HG02840 (cell line): ENCODE data around the gene CD59.
"Not testable (repeated sequence)": the region's sequence is repeated elsewhere in the genome, so short reads cannot be mapped to it uniquely, and the experiment has no call there.

Source experiments
- ATAC-seq: cut with Tn5 transposase; IDR thresholded peaks from one replicate; pipeline ENCODE4 v1.9.1; 2021; ENCODE audit warnings: mild to moderate bottlenecking, moderate library complexity, moderate number of reproducible peaks; ENCODE audit not compliant: unreplicated experiment, low FRiP score

The CD59 gene

DNA sequence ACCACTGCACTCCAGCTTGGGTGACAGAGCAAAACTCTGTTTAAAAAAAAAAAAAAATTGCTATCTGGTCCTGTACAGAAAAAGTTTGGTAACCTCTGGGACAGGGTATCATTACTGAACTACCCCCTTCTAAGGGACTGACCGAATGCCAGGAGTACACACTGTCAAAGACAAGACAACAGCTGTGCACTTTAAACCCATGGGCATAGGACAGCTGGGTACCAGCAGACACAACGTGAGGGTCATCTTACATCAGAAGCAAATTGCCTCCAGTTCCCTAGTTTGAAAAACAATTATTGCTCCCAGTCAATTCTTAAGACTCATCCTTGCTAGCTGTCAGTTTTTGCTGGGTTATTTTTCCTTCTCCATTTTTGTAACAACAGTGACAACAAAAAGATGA is 17.8 kb downstream of the CD59 start:
- no peak for ATAC-seq

DNA sequence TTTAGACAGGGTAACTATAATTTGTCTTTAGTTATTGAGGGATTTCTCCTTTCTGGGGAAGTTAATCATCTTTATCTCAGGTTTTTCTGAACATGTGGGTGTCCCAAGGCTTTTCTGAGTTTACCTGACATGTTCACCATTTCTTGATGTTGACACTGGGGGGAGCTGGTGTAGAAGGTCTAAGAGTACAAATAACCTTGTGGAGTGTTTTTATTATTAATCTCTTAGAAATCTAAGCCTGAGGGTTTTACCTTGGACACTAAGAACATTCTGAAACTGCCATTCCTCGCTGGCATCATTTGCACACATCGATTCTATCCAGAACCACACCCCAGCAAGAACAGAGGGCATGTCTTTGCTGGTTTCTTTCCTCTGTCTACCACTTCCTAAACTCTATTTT is 20.0 kb downstream of the CD59 start:
- ATAC-seq, result no peak

DNA sequence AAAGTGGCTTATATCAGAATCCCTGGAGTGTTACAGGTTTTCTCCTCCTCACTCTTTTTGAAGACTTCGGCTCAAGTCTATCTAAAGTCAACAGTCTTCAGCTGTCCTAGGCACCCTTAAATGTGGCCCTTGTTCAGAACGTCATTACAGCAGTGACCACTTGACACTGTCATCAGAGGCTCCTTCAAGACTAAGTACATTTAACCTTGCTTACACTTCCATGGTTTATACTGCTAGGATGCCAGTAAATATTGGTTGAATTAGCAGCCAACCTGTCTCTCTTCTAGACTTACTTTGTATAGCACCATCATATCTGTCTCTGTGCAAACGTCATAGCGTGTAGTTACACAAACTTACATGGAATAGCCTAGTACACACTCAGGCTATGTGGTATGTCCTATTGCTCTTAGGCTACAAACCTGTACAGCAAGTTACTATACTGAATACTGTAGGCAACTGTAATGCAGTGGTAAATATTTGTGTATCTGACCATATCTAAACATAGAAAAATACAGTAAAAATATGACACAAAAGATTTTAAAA is 22.3 kb downstream of the CD59 start:
- no peak for ATAC-seq

DNA sequence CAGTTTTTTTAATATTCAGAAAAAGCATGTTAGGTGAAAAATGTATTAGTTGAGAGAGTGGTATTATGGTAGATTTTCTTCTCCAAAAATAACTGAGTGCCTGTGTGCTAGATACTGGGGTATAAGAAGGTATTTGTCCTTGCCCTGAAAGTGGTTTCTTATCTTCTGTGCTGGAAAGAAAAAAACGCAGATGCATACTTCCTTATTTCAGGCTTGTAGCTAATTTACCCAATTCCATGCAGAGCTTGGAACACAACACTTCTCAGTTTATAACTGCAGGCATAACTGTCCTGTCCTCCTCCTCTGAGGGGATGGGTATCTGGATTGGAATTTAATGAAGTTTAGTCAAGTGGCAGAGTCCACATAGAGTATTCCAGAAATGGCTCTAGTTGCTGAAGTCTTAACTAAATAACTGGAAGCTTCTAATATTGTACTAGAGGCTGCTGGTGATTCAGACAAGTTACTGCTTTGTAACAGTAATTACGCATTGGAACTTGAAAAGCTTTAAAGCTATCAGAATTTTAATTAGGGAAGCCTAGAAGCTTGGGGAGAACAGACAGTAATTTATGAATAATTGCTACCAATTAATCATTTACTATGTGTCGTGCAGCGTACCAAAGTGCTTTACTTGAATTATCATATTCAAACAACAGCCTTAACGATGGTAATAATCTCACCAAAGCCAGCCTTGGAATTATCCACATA is 22.9 kb downstream of the CD59 start:
- no peak for ATAC-seq

DNA sequence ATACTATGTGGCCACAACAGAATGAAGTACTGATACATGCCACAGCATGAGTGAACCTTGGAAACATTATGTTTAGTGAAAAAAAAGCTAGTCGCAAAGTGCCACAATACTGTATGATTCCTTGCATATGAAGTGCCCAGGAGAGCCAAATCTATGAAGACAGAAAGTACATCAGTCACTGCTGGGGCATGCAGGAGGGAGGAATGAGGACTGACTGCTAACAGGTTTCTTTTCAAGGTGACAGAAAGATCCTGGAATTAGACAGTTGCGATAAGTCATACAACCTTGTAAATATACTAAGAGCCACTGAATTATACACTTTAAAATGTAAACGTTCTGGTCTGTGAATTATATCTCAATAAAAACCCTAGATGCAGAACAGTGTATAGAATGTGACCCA is 23.8 kb downstream of the CD59 start:
- no peak for ATAC-seq

DNA sequence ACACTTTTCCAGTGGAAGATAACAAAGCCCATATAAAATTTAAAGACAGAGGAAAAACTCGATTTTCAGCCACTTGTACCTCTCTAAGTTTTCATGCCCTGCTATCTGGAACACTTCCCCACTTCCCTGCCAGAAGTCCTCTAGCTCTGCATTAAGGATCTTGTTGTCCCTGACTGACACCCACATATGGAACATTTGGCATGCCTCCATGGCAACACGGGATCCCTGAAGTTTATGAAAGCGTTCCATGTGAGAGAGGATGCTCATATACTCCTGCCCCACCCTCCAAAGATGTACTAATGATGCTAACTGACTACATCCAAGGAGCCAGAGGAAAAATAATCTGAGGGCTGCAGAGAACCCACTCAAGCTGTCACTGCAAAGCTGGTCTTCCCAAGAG is 26.8 kb downstream of the CD59 start:
- ATAC-seq, result no peak

DNA sequence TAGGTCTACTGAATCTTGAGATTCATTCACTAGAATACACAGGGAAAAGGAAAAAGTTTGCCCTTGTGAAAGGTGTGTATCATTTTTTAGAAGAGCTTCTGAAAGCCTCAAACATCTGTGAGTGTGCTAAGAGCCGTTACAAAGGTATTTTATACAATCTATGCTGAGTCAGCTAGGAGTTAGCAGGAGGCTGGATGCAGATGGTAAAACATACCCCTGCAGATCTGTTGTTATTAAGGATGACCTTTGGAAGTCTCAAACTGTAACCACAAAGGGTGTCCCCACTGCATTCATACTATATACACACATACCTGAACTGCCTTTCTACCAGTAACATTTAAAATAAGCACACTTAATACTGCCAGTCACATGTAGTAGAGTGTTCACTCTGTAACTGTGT is 27.2 kb downstream of the CD59 start:
- ATAC-seq, result no peak

DNA sequence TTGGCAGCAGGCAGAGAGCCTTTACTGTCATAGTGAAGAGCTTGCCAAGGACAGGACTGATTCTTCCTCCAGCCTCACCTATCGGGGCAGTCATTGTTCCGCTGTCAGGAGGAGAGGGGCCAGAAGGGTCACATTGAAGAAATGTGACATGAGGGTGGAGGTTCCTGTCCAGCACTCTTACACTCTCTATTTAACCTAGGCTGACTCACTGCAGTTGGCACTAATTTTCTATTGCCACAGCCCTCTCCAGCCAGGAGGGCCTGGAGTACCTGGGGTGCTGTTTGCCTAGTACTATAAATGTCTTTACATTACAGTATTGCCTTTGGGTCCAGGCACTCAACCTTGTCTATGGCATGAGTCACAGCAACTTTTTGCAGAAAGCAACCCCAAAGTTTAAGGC is 28.4 kb downstream of the CD59 start:
- ATAC-seq, result not testable (repeated sequence)

DNA sequence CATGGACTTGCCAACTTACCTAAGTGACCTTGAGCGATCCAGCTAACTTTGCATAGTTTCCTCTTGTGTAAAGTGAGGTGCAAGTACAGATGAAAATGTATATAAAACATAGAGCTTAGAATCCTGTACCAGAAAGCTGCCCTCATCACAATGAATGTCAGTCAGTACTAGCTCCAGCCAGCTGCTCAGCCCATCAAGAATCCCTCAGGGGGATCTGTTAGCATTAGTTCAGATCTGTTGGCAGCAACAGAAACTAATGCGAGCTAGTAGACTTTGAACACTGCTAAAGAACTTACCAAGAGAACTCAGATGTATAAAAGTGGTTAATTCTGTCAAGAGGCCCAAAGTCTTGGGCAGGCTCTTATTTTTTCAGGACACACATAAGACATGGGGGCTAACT is 29.3 kb downstream of the CD59 start:
- ATAC-seq, result no peak

DNA sequence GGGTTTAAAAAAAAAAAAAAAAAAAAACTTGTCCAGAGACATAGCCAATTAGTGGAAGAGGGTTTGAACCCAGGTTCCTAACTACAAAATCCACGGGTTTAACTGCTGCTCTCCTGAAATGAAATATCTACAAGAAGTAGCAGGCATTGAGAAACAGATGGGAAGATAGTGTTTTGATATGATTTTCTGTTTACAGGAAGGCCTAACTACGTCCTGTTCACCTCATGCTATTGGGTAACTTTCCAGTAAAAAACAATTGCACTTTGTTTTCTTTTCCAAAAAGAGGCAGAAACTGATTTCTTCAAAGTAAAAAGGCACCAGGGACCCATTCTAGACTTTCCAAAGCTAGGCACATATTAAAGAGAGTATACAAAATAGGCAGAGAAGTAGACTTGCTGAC is 29.7 kb downstream of the CD59 start:
- ATAC-seq, result no peak

DNA sequence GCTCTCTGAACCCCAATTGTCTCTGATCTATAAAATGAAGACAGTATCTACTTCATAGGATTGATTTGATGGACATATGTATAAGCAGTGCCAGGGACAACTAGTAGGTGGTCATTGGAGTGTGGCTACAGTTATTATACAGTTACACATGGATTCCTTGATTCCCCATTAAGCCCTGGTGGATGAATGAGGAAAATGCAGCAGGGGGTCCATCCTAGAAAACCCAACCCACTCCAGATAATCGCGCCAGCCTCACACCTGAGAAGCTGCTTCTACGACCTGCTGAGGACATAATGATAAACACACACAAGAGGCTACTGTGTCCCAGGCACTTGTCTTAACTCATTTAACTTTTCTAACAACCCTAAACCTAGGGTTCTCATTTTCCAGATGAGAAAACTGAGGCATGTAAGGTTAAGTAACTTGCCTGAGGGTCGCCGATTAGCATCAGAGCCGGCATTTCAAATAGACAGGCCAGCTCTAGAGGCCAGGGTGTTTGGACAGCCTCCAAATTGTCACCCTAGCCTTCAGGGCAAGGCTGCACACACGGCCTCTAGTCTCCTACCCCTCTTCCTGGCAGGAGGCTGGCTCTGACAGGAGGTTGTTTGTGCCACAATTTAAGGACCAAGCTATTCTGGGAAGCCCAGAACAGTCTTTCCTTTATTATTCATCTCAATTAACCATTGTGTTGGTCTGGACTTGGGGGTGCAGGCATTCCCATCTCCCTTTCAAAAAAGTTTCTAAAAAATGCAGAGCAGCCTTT is 31.8 kb downstream of the CD59 start:
- ATAC-seq, result no peak

DNA sequence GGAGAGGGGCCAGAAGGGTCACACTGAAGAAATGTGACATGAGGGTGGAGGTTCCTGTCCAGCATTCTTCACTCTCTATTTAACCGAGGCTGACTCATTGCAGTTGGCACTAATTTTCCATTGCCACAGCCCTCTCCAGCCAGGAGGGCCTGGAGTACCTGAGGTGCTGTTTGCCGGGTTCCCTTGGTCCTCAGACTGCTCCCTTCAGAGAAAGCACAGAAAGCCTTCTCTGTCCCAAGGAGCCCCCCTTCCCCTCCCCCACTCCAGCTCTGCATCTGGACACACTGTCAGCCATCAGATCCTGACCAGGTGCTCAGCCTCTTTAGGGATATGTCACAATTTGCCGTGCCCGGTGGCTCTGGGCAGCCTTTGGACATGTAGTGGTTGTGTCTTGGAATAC is 32.4 kb downstream of the CD59 start:
- no peak for ATAC-seq

DNA sequence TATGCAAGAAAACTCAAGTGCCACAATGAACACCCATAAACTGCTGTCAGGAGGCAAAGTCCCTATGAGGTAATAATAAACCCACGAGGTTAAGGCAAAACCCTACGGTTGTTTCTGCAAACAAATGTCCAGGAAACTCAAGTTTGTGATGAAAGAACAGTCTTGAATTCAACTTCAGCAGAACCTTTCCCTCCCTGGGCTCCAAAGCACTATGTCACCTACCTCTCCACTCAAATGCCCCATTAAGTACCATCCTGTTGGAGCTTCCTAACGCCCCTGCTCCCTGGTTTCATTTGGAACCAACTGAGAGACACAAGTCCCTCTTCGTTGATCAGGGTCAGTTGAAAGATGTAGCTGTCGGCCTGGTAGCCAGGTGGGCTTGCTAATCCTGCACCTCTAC is 33.0 kb downstream of the CD59 start:
- ATAC-seq, result no peak

DNA sequence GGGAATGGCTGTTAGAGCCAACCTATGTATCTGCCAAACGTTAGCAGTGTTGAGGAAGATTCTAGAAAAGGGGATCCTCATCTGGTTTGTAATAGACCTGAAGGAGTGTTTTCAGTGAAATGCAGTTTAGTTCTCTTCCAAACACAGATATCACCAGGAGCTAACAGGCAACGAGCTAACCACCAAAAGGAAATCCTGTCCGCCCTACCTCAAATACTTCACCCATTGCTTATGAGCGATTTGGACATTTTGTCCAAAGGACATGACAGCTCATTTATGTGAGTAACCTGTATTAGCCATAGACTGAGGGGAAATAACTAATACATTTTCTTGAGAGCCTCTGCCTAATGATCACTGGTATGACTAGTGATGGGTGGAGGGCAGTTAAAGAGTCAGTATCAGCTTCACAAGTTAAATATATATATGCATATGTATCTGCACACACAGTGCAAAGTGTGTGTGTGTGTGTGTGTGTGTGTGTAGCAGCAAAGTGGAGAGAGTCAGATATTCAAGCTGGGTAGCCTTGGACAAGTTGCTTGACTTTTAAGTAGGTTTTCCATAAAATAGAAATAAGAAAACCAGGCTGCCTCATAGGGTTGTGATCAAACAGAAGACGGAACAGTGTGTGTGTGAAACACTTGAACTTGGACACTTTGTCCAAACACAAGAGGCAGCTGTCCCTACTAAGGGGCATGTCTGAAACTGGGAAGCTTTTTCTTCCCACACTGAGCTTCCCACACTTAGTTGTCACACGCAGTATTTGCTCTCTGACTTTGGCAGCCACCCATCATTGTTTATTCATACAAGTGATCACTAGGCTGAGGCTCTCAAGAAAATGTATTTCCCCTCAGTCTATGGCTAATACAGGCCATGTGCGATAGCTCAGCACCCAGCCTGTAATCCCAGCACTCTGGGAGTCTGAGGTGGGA is 34.7 kb downstream of the CD59 start:
- ATAC-seq, result no peak

DNA sequence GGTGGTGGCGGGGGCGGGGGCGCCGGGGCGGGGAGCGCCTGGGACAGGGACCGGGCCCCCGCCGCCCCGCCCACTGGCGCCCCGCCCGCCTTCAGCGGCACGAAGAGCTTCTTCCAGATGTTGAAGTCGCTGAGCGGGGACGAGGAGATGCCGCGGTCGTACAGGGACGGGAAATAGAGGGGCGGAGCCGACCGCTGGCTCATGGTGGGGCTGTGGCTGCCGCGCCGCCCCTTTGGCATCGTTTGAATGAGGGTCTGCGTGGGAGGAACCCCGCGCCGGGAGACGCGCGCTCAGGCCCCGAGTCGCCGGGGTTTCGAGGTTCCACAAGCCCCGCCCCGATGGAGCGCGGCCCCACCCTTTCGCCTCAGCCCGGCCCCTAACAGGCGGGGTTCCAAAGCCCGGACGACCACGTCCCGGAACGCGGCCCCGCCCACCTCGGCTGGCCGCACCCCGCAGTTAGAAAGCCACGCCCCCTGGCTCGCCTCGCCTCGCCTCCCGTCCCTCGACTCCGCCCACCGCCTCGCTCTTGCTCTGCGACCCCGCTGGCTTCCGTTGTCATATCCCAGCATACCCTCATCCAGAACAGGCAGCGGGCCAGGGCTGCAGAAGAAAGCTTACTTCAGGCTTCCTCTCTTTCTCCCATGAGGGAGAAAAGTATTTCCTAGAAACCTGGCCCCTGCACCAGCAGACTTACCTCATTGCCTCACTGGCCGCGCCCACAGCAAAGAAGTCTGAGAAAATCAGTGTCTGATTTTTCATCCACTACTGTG is 35.5 kb downstream of the CD59 start, which contains the start of gene C11orf91:
TSS of gene C11orf91 (minus strand) at position 325 of the 770 bp plus-strand sequence. CDS start at position 239, 86 bp downstream.
- ATAC-seq, result peak; percentile 92

DNA sequence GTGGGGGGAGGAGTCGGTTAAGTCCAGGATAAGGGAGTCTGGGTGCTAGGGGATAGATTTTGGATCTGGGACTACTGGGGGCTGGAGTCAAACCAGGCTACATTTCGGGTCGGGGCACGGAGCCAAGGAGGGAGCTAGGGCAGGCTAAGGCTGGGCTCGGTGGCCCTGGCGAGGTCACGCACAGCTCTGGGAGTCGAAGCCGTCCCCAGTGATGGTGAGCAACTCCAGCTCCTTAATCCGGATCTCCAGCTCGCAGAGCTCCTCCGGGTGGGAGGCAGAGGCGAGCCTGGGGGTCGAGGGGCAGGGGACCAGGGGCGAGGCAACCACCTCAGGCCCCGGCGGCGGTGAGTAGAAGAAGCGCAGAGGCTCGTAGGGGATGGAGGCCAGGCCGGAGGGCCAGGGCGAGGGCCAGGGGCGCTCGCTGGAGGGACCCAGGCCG is 36.1 kb downstream of the CD59 start:
- ATAC-seq, result no peak

DNA sequence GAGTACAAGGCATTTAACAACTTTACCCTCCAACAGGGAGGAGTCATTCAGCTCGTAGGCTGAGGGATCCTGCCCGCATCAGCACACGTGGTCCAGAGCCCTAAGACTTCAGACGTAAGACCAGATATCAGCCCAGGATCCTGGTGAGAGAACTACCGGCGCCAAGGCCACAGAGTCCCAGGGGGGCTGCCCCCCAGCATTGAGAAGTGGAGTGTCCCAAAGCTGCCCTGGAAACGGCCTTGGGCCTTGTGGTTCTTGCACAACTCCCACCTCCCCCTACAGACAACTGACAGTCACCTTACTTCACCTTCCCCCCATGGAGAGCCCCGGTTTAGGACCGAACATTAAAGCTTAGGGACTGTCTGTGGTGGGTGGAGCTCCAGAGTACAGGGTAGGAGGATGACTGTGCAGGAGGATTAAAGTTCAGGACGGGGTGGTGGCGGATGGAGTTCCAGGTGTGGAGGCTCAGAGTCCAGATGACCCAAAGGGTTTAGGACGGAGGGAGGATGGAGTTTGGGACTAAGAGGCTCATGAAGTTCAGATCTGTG is 36.6 kb downstream of the CD59 start:
- no peak for ATAC-seq

DNA sequence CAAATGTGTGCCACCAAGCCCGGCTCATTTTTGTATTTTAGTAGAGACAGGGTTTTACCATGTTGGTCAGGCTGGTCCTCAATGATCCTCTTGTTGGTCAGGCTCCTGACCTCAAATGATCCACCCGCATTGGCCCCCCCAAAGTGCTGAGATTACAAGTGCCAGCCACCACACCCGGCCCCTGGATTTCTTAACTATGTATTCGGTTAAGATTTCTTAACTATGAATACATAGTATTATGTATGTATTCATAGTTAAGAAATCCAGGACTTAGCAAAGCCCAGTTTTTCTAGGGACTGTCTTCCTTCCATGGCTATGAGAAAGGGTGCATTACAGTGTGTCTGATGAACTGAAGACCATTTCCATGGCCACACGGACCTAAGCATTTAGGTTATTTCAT is 37.3 kb downstream of the CD59 start:
- no peak for ATAC-seq

DNA sequence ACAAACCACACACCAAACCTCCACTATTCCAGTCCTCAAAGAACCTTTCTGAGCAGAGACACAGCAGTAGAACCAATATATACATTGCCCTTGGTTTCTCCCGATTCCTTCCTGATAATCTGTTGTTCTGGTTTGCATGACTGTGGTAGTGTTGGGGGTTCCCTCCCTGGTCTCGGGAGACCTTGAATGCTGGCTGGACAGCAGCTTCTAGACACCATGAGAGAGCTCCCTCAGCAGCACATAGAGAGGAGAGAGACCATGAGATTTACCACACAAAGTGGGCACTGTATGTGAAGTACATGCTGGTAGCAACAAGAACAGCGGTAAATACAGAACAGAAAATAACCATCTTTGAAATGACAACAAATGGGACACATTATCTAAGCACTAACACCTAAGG is 38.2 kb downstream of the CD59 start:
- ATAC-seq, result no peak
